Measurements from ENCODE around the gene PRKAR1B.

PRKAR1B gene

GRCh38 chr7:741850-742249 lies 14.8 kb upstream of the PRKAR1B start:
- Histone ChIP-seq H3F3A (ENCODE audit: low read depth) (no peaks in the 10 kb centered on the region), H3K9ac (ENCODE audit: low read depth, low read length, poor library complexity, severe bottlenecking) (no peak overlapping the region), H3K27me3 (ENCODE audit: insufficient read depth, low read length, poor library complexity, severe bottlenecking) (no peaks in the 10 kb centered on the region), H3K4me2 (ENCODE audit: low read depth, low read length, poor library complexity, severe bottlenecking) (no peak overlapping the region), H3K4me1 (ENCODE audit: insufficient read depth, low read length, poor library complexity, severe bottlenecking) (peaks cover 6% of the 10 kb centered on the region), H3K79me2 (ENCODE audit: insufficient read depth, low read length) (peaks cover 13% of the 10 kb centered on the region; the same call in 1 of the 2 replicates), H3K9me3 (ENCODE audit: insufficient read depth, low read depth, low read length) (no peaks in the 10 kb centered on the region), H3K9me2 (replicated peaks; ENCODE audit: low read depth, low read length) (no peaks in the 10 kb centered on the region), H2AFZ (ENCODE audit: low read length) (no peak overlapping the region), H4K20me1 (ENCODE audit: insufficient read depth, low read length, poor library complexity, severe bottlenecking) (no peaks in the 10 kb centered on the region), H3K4me3 (ENCODE audit: low read length, poor library complexity, severe bottlenecking) (no peak overlapping the region), H3K36me3 (ENCODE audit: insufficient read depth, low read length) (peaks cover 36% of the 10 kb centered on the region; the same call in 1 of the 2 replicates)
- TF ChIP-seq CTCF (conservative IDR thresholded peaks at IDR 0.05; ENCODE audit: low read length) (no peak), EZH2phosphoT487 (IDR thresholded peaks at IDR 0.05; ENCODE audit: borderline replicate concordance) (no peak)

GRCh38 chr7:741191-741671 lies 14.2 kb upstream of the PRKAR1B start:
- no peak overlapping the region for H3K4me3 ChIP-seq (ENCODE audit: low read length, poor library complexity, severe bottlenecking)
- H3K9ac ChIP-seq (ENCODE audit: low read depth, low read length, poor library complexity, severe bottlenecking) = no peak overlapping the region
- H4K20me1 ChIP-seq (ENCODE audit: insufficient read depth, low read length, poor library complexity, severe bottlenecking) = no peaks in the 10 kb centered on the region
- no peaks in the 10 kb centered on the region for H3K9me3 ChIP-seq (ENCODE audit: insufficient read depth, low read depth, low read length)
- H3K36me3 ChIP-seq (ENCODE audit: insufficient read depth, low read length) = peaks cover 36% of the 10 kb centered on the region; the same call in 1 of the 2 replicates
- no peak overlapping the region for H3K4me2 ChIP-seq (ENCODE audit: low read depth, low read length, poor library complexity, severe bottlenecking)
- no peaks in the 10 kb centered on the region for H3K27me3 ChIP-seq (ENCODE audit: insufficient read depth, low read length, poor library complexity, severe bottlenecking)
- no peaks in the 10 kb centered on the region for H3F3A ChIP-seq (ENCODE audit: low read depth)
- H3K9me2 ChIP-seq (replicated peaks; ENCODE audit: low read depth, low read length) = no peaks in the 10 kb centered on the region
- peaks cover 11% of the 10 kb centered on the region for H3K4me1 ChIP-seq (ENCODE audit: insufficient read depth, low read length, poor library complexity, severe bottlenecking)
- TF ChIP-seq EZH2phosphoT487 (IDR thresholded peaks at IDR 0.05; ENCODE audit: borderline replicate concordance) (no peak), CTCF (conservative IDR thresholded peaks at IDR 0.05; ENCODE audit: low read length) (no peak)
- peaks cover 13% of the 10 kb centered on the region; the same call in 1 of the 2 replicates for H3K79me2 ChIP-seq (ENCODE audit: insufficient read depth, low read length)
- H2AFZ ChIP-seq (ENCODE audit: low read length) = no peak overlapping the region

- no peaks in the 10 kb centered on the region; the same call in 1 of the 2 replicates for H3K9me3 ChIP-seq (ENCODE audit: insufficient read depth, low read depth, low read length)
- TF ChIP-seq CTCF (conservative IDR thresholded peaks at IDR 0.05; ENCODE audit: low read length) (no peak), EZH2phosphoT487 (IDR thresholded peaks at IDR 0.05; ENCODE audit: borderline replicate concordance) (no peak)
- no peaks in the 10 kb centered on the region for H3K27me3 ChIP-seq (ENCODE audit: insufficient read depth, low read length, poor library complexity, severe bottlenecking)
- no peak overlapping the region for H2AFZ ChIP-seq (ENCODE audit: low read length)
- peaks cover 11% of the 10 kb centered on the region for H3K4me1 ChIP-seq (ENCODE audit: insufficient read depth, low read length, poor library complexity, severe bottlenecking)
- H3K79me2 ChIP-seq (ENCODE audit: insufficient read depth, low read length) = peaks cover 13% of the 10 kb centered on the region; the same call in 1 of the 2 replicates
- H3K9me2 ChIP-seq (replicated peaks; ENCODE audit: low read depth, low read length) = no peaks in the 10 kb centered on the region
- H3K4me2 ChIP-seq (ENCODE audit: low read depth, low read length, poor library complexity, severe bottlenecking) = no peak overlapping the region
- H4K20me1 ChIP-seq (ENCODE audit: insufficient read depth, low read length, poor library complexity, severe bottlenecking) = no peaks in the 10 kb centered on the region
- H3F3A ChIP-seq (ENCODE audit: low read depth) = no peaks in the 10 kb centered on the region
- no peak overlapping the region for H3K4me3 ChIP-seq (ENCODE audit: low read length, poor library complexity, severe bottlenecking)
- H3K36me3 ChIP-seq (ENCODE audit: insufficient read depth, low read length) = peaks cover 31% of the 10 kb centered on the region; the same call in 1 of the 2 replicates
- H3K9ac ChIP-seq (ENCODE audit: low read depth, low read length, poor library complexity, severe bottlenecking) = no peak overlapping the region
These were observed 13.2 kb upstream of the PRKAR1B start for GRCh38 chr7:739983-740942.

Data from Loucy (cell line).